Measurements from ENCODE around the gene FRMPD4.

The FRMPD4 gene

DNA sequence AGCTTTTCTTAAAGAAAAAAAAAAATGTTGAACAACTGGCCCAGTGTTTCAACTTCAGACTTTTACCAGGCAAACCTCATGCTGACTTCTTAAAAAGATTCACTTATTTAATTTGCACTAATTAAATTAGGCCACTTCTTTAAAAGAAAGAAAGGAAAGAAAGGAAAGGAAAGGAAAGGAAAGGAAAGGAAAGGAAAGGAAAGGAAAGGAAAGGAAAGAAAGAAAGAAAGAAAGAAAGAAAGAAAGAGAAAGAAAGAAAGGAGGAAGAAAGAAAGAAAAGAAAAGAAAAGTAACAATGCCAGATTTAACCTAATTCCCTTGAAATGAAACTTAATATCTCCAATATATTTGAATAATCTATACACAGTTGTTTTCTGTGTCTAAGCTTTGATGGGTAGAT is 581.6 kb downstream of the FRMPD4 start:
- Histone ChIP-seq H3K27ac (ENCODE audit: low read depth, low read length, poor library complexity, severe bottlenecking) (no peak overlapping the region), H3K9me3 (ENCODE audit: low read length) (no peaks in the 10 kb centered on the region), H2AFZ (ENCODE audit: low read length) (no peak overlapping the region), H3K9me2 (ENCODE audit: low read depth, low read length) (no peaks in the 10 kb centered on the region), H3K9ac (ENCODE audit: low read length) (no peak overlapping the region), H3K4me3 (ENCODE audit: low read depth, low read length, poor library complexity, severe bottlenecking) (no peak overlapping the region), H3F3A (ENCODE audit: insufficient read depth, low read length) (no peaks in the 10 kb centered on the region), H3K27me3 (ENCODE audit: insufficient read depth, low read length) (no peaks in the 10 kb centered on the region), H4K20me1 (ENCODE audit: insufficient read depth, low read length) (no peaks in the 10 kb centered on the region), H3K4me1 (ENCODE audit: insufficient read depth, low read length, severe bottlenecking) (no peaks in the 10 kb centered on the region), H3K36me3 (ENCODE audit: insufficient read depth, low read length) (no peaks in the 10 kb centered on the region), H3K4me2 (ENCODE audit: low read length) (no peak overlapping the region), H3K79me2 (ENCODE audit: insufficient read depth, low read length) (no peaks in the 10 kb centered on the region)
- TF ChIP-seq EZH2 (IDR thresholded peaks at IDR 0.05; ENCODE audit: borderline replicate concordance, low read length), result no peak
- TF ChIP-seq, protein P1, sequence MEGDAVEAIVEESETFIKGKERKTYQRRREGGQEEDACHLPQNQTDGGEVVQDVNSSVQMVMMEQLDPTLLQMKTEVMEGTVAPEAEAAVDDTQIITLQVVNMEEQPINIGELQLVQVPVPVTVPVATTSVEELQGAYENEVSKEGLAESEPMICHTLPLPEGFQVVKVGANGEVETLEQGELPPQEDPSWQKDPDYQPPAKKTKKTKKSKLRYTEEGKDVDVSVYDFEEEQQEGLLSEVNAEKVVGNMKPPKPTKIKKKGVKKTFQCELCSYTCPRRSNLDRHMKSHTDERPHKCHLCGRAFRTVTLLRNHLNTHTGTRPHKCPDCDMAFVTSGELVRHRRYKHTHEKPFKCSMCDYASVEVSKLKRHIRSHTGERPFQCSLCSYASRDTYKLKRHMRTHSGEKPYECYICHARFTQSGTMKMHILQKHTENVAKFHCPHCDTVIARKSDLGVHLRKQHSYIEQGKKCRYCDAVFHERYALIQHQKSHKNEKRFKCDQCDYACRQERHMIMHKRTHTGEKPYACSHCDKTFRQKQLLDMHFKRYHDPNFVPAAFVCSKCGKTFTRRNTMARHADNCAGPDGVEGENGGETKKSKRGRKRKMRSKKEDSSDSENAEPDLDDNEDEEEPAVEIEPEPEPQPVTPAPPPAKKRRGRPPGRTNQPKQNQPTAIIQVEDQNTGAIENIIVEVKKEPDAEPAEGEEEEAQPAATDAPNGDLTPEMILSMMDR (IDR thresholded peaks at IDR 0.05; ENCODE audit: low read length), result no peak

DNA sequence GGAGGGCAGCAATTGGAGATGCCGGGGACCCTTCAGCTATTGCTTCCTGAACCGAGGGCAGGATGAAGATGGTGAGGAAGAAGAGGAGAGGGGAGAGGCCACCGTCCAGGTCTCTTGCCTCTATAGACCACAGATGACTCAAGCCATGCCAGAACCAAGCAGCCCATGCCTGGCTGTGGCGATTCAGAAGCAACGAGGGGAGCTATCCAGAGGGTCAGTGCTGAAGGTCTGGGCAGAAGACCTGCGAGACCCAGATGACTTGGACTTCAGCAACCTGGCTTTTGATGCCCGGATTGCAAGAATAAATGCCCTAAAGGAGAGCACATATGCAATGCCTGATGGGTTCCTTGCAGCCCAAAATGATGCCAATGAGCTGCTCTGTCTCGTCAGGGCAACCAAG is 582.8 kb downstream of the FRMPD4 start:
- Histone ChIP-seq H3K4me2 (ENCODE audit: low read length) (no peak overlapping the region), H3F3A (ENCODE audit: insufficient read depth, low read length) (no peaks in the 10 kb centered on the region), H3K4me1 (ENCODE audit: insufficient read depth, low read length, severe bottlenecking) (no peaks in the 10 kb centered on the region), H3K27me3 (ENCODE audit: insufficient read depth, low read length) (no peaks in the 10 kb centered on the region), H4K20me1 (ENCODE audit: insufficient read depth, low read length) (no peaks in the 10 kb centered on the region), H3K9me2 (ENCODE audit: low read depth, low read length) (no peaks in the 10 kb centered on the region), H3K4me3 (ENCODE audit: low read depth, low read length, poor library complexity, severe bottlenecking) (no peak overlapping the region), H3K27ac (ENCODE audit: low read depth, low read length, poor library complexity, severe bottlenecking) (no peak overlapping the region), H3K9me3 (ENCODE audit: low read length) (no peaks in the 10 kb centered on the region), H2AFZ (ENCODE audit: low read length) (no peak overlapping the region), H3K9ac (ENCODE audit: low read length) (no peak overlapping the region), H3K36me3 (ENCODE audit: insufficient read depth, low read length) (no peaks in the 10 kb centered on the region), H3K79me2 (ENCODE audit: insufficient read depth, low read length) (no peaks in the 10 kb centered on the region)
- TF ChIP-seq EZH2 (IDR thresholded peaks at IDR 0.05; ENCODE audit: borderline replicate concordance, low read length), result no peak
- TF ChIP-seq, protein P1 (IDR thresholded peaks at IDR 0.05; ENCODE audit: low read length), result no peak

DNA sequence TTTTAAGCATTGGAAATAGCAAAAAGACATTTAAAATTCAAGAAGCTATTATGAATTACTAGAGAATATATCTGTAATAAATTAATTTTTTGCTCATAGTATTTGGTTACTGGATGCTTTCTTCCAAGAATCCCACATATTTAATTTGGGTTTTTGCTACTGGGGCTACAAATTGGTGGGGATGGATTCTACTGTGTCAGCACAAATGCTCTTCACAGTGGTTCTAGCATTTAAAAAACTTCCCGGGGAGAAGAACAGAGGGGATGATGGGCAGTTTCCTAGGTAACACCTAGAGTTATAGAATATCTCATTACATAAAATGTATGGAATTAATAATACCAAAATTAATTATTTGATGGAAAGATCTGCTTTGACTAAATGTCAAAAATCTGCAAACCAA is 584.0 kb downstream of the FRMPD4 start:
- H4K20me1 ChIP-seq (ENCODE audit: insufficient read depth, low read length), result no peaks in the 10 kb centered on the region
- H3K9me2 ChIP-seq (ENCODE audit: low read depth, low read length), result no peaks in the 10 kb centered on the region
- no peak overlapping the region for H3K4me2 ChIP-seq (ENCODE audit: low read length)
- no peaks in the 10 kb centered on the region for H3K79me2 ChIP-seq (ENCODE audit: insufficient read depth, low read length)
- no peak overlapping the region for H3K9ac ChIP-seq (ENCODE audit: low read length)
- H3K27ac ChIP-seq (ENCODE audit: low read depth, low read length, poor library complexity, severe bottlenecking), result no peak overlapping the region
- no peaks in the 10 kb centered on the region for H3K36me3 ChIP-seq (ENCODE audit: insufficient read depth, low read length)
- H3K9me3 ChIP-seq (ENCODE audit: low read length), result no peaks in the 10 kb centered on the region
- no peaks in the 10 kb centered on the region for H3K4me1 ChIP-seq (ENCODE audit: insufficient read depth, low read length, severe bottlenecking)
- H3K27me3 ChIP-seq (ENCODE audit: insufficient read depth, low read length), result no peaks in the 10 kb centered on the region
- H2AFZ ChIP-seq (ENCODE audit: low read length), result no peak overlapping the region
- TF ChIP-seq, protein P1 (IDR thresholded peaks at IDR 0.05; ENCODE audit: low read length), result no peak
- no peak for TF ChIP-seq EZH2 (IDR thresholded peaks at IDR 0.05; ENCODE audit: borderline replicate concordance, low read length)
- H3F3A ChIP-seq (ENCODE audit: insufficient read depth, low read length), result no peaks in the 10 kb centered on the region
- H3K4me3 ChIP-seq (ENCODE audit: low read depth, low read length, poor library complexity, severe bottlenecking), result no peak overlapping the region
